Measurements from ENCODE around the gene SCAND1.

GRCh38 chr20:35954907-35955251 lies 577 bp upstream of the SCAND1 start:
- TF ChIP-seq POLR2AphosphoS5 (IDR thresholded peaks at IDR 0.05; ENCODE audit: low read depth, low read length) (no peak), REST (IDR thresholded peaks at IDR 0.05; ENCODE audit: insufficient read depth in 1 of 2, low read depth in 2 of 2, low read length in 2 of 2) (no peak), TAF1 (IDR thresholded peaks at IDR 0.05; ENCODE audit: borderline replicate concordance, insufficient read depth, low read length) (no peak), SIN3A (IDR thresholded peaks at IDR 0.05; ENCODE audit: borderline replicate concordance, insufficient read depth, low read length) (no peak)
